ENCODE measurements around the gene HDAC5.

- TF ChIP-seq CTCF (IDR thresholded peaks at IDR 0.05; ENCODE audit: low read length) (no peak), EZH2 (IDR thresholded peaks at IDR 0.05; ENCODE audit: borderline replicate concordance, low read length) (no peak)
Measured at GRCh38 chr17:44105483-44105882, 18.0 kb downstream of the HDAC5 start.

Measured in OCI-LY1 (cell line).